Measurements from ENCODE around the gene RBMS1.

DNA sequence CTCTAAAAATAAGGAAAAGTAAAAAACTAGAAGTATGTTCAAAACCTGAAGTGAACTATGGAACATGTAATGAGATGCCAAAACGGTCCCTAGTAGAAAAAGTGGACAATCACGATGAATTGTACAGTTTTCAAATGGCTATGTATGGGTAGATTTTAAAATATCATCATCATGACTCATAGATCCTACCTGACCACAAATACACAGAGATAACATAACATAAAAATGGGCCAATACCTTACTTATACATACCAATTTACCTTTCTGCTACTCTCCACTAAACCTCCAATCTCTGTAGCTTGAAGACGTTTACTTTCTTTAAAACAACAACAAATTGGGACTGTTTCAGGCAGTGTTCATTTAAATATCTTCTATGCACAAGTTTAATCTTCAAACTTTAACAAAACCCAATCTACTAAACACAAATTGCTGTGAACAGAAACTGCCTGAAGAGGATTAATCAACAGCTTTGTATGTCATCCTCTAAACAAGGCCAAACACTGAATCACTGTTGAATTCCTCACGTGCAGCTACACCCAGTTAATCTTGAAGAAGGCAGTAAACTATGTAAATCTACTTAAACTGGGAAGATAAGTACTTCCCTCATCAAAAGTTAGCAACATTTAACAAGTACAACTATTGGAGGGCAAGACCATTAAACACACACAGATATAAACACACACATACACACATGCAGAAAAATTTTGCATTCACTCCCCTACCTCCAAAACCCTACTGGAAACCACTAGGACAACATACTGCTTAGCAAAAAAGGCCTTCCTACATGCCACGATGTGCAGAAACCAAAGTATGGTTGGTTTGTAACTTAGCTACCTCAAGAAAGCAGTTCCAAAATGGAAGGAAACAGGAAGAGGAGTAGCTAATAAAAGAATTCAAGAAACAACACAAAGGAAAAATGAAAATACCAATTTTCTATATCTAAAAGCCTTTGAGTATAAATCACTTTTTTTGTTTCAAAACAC lies 90.3 kb downstream of the RBMS1 start:
- TF ChIP-seq, protein P1, sequence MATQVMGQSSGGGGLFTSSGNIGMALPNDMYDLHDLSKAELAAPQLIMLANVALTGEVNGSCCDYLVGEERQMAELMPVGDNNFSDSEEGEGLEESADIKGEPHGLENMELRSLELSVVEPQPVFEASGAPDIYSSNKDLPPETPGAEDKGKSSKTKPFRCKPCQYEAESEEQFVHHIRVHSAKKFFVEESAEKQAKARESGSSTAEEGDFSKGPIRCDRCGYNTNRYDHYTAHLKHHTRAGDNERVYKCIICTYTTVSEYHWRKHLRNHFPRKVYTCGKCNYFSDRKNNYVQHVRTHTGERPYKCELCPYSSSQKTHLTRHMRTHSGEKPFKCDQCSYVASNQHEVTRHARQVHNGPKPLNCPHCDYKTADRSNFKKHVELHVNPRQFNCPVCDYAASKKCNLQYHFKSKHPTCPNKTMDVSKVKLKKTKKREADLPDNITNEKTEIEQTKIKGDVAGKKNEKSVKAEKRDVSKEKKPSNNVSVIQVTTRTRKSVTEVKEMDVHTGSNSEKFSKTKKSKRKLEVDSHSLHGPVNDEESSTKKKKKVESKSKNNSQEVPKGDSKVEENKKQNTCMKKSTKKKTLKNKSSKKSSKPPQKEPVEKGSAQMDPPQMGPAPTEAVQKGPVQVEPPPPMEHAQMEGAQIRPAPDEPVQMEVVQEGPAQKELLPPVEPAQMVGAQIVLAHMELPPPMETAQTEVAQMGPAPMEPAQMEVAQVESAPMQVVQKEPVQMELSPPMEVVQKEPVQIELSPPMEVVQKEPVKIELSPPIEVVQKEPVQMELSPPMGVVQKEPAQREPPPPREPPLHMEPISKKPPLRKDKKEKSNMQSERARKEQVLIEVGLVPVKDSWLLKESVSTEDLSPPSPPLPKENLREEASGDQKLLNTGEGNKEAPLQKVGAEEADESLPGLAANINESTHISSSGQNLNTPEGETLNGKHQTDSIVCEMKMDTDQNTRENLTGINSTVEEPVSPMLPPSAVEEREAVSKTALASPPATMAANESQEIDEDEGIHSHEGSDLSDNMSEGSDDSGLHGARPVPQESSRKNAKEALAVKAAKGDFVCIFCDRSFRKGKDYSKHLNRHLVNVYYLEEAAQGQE (IDR thresholded peaks at IDR 0.05; ENCODE audit: insufficient replicate concordance, low read depth), result no peak
- no peak for TF ChIP-seq POLR2AphosphoS5 (IDR thresholded peaks at IDR 0.05; ENCODE audit: low read depth)

All from HL-60 (cell line).